IPS-18a (cell line): Measurements from ENCODE around the gene ARFGEF3.

ENCODE experiments used
- H3K27ac ChIP-seq: one replicate; pipeline ENCODE4 v1.5.1; 2013; ENCODE audit warnings: low read length
- H3K27me3 ChIP-seq: one replicate; pipeline ENCODE4 v1.6.1; 2013; ENCODE audit warnings: mild to moderate bottlenecking, low read length; ENCODE audit not compliant: control insufficient read depth, insufficient read depth
- H3K36me3 ChIP-seq: one replicate; pipeline ENCODE4 v1.6.1; 2013; ENCODE audit warnings: low read depth, low read length; ENCODE audit not compliant: control insufficient read depth
- H3K4me1 ChIP-seq: one replicate; pipeline ENCODE4 v1.6.1; 2013; ENCODE audit warnings: low read depth, low read length; ENCODE audit not compliant: control insufficient read depth
- H3K4me3 ChIP-seq: one replicate; pipeline ENCODE4 v1.5.1; 2013; ENCODE audit warnings: low read length
- H3K9ac ChIP-seq: one replicate; pipeline ENCODE4 v1.6.1; 2013; ENCODE audit warnings: mild to moderate bottlenecking, low read length, moderate library complexity
- H3K9me3 ChIP-seq: one replicate; pipeline ENCODE4 v1.6.1; 2013; ENCODE audit warnings: low read depth, low read length; ENCODE audit not compliant: control insufficient read depth

Gene ARFGEF3

GRCh38 chr6:138374230-138374629 is 212.5 kb downstream of the ARFGEF3 start:
- no peaks in the 10 kb centered on the region for H3K27me3 ChIP-seq
- no peak overlapping the region for H3K27ac ChIP-seq
- no peaks in the 10 kb centered on the region for H3K36me3 ChIP-seq
- H3K9ac ChIP-seq: no peak overlapping the region
- peaks cover 10% of the 10 kb centered on the region for H3K4me1 ChIP-seq
- no peaks in the 10 kb centered on the region for H3K9me3 ChIP-seq
- H3K4me3 ChIP-seq: no peak overlapping the region

GRCh38 chr6:138374815-138375214 is 213.1 kb downstream of the ARFGEF3 start:
- Histone ChIP-seq H3K9ac (no peak overlapping the region), H3K27ac (no peak overlapping the region), H3K4me3 (no peak overlapping the region), H3K4me1 (peaks cover 10% of the 10 kb centered on the region), H3K9me3 (no peaks in the 10 kb centered on the region), H3K27me3 (no peaks in the 10 kb centered on the region), H3K36me3 (no peaks in the 10 kb centered on the region)

DNA sequence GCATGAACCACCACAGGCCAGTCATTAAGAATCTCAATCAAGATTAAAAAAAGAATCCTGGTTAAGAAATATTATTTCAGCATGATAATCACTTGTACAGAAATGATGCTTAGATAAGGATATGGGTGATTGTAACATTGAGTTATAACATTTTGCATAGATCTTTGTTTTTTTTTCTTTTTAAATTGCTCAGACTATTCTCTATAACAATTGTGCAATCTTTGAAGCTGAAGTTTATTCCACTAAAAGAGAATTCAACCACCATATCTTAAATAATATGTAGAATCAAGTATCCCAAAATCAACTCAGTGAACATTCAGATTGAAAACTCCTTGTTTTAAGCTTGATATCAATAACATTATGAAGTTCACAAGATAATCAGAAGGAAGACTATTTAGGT is 215.3 kb downstream of the ARFGEF3 start:
- Histone ChIP-seq H3K4me1 (peaks cover 10% of the 10 kb centered on the region), H3K36me3 (no peaks in the 10 kb centered on the region), H3K9me3 (no peaks in the 10 kb centered on the region), H3K4me3 (no peak overlapping the region), H3K27ac (no peak overlapping the region), H3K9ac (no peak overlapping the region), H3K27me3 (no peaks in the 10 kb centered on the region)

- H3K36me3 ChIP-seq: no peaks in the 10 kb centered on the region
- H3K27ac ChIP-seq: no peak within 1 kb of the TSS
- H3K9ac ChIP-seq: no peak within 1 kb of the TSS
- no peaks in the 10 kb centered on the region for H3K27me3 ChIP-seq
- H3K4me3 ChIP-seq: no peak within 1 kb of the TSS
- peaks cover 10% of the 10 kb centered on the region for H3K4me1 ChIP-seq
- H3K9me3 ChIP-seq: no peaks in the 10 kb centered on the region
Observed at GRCh38 chr6:138377844-138378243, 216.1 kb downstream of the ARFGEF3 start, which contains the start of gene SMIM28. TSS of gene SMIM28 (plus strand) at chr6:138377905. CDS start at chr6:138378073, 168 bp downstream.

GRCh38 chr6:138378463-138378862 is 216.7 kb downstream of the ARFGEF3 start:
- Histone ChIP-seq H3K36me3 (no peaks in the 10 kb centered on the region), H3K4me1 (peaks cover 10% of the 10 kb centered on the region), H3K9me3 (no peaks in the 10 kb centered on the region), H3K9ac (no peak overlapping the region), H3K27ac (no peak overlapping the region), H3K4me3 (no peak overlapping the region), H3K27me3 (no peaks in the 10 kb centered on the region)

- H3K4me3 ChIP-seq: no peak overlapping the region
- H3K9ac ChIP-seq: no peak overlapping the region
- no peaks in the 10 kb centered on the region for H3K27me3 ChIP-seq
- H3K9me3 ChIP-seq: no peaks in the 10 kb centered on the region
- H3K4me1 ChIP-seq: peaks cover 10% of the 10 kb centered on the region
- no peak overlapping the region for H3K27ac ChIP-seq
- H3K36me3 ChIP-seq: no peaks in the 10 kb centered on the region
Observed at GRCh38 chr6:138382498-138383265, 220.9 kb downstream of the ARFGEF3 start.

DNA sequence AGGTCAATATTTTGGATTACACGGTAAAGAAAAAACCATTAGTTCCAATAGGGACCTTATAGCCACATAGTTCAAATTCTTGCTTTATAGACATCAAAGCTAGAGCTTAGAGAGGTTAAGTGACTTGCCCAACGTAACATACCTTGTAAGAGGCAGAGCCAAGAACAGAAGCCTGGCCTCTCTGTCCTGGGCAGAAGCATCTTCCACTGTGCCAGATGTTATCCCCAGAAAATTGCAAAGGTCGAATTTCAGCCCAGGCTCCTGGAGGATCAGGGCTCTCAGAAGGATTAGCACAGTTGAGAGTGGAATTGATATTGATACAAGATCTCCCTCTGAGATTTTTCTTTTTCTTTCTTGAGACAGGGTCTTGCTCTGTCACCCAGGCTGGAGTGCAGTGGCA is 222.0 kb downstream of the ARFGEF3 start:
- Histone ChIP-seq H3K27me3 (no peaks in the 10 kb centered on the region), H3K9me3 (no peaks in the 10 kb centered on the region), H3K9ac (no peak overlapping the region), H3K4me3 (no peak overlapping the region), H3K27ac (no peak overlapping the region), H3K36me3 (no peaks in the 10 kb centered on the region), H3K4me1 (peaks cover 9% of the 10 kb centered on the region)

DNA sequence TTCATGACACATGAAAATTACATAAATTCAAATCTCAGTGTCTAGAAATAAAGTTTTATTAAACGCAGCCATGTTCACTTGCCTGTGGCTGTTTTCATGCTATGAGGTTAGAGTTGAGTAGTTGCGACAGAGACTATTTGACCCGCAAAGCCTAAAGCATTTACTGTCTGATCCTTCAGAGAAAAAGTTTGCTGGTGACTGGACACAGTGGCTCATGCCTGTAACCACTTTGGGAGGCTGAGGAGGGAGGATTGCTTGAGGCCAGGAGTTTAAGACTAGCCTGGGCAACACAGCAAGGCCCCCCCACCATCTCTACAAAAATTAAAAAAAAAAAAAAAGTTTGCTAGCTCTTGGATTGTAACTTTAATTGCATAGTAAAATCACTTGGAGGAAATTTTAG is 225.2 kb downstream of the ARFGEF3 start:
- H3K9me3 ChIP-seq: no peaks in the 10 kb centered on the region
- no peaks in the 10 kb centered on the region for H3K27me3 ChIP-seq
- peaks cover 14% of the 10 kb centered on the region for H3K4me1 ChIP-seq
- H3K9ac ChIP-seq: no peak overlapping the region
- H3K27ac ChIP-seq: no peak overlapping the region
- H3K4me3 ChIP-seq: no peak overlapping the region
- no peaks in the 10 kb centered on the region for H3K36me3 ChIP-seq

DNA sequence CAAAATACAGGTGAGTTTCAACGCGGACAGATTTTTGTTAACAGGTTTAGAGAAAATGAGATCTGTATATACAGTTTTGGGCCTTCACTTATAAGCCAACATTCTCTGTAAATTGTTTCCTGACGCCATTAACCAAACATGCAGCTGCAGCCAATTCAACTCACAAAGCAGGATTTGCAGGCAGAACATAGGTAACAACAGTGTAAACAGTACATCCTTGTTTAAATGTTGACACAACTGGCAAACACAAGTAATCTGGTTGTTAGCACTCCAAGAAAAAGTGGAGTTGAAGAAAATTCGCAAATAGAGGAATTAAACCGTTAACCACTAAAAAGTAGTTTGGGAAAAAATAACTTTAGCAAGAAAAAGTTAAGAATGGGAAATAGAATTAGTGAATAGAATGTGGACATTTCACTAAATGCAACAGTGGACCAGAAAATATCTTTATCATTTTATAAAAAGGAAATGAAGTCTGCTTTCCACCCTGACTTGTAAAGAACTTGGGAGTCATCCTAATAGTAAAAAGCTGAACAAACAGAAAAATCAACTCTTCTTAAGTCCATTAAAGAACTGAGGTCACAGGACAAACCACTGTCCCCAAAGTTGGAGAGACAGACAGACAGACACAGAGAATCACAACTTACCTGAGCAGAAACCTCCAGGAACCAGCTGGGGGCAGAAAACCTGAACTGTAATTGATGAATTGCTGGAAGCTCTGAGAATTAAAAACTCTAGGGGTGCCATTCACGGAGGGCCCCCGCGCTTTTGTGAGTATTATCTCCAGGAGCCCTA is 226.0 kb downstream of the ARFGEF3 start:
- Histone ChIP-seq H3K4me1 (peaks cover 14% of the 10 kb centered on the region), H3K9me3 (no peaks in the 10 kb centered on the region), H3K27ac (no peak overlapping the region), H3K9ac (no peak overlapping the region), H3K4me3 (no peak overlapping the region), H3K36me3 (no peaks in the 10 kb centered on the region), H3K27me3 (no peaks in the 10 kb centered on the region)

- Histone ChIP-seq H3K4me1 (peaks cover 14% of the 10 kb centered on the region), H3K4me3 (no peak overlapping the region), H3K27me3 (no peaks in the 10 kb centered on the region), H3K9ac (no peak overlapping the region), H3K9me3 (no peaks in the 10 kb centered on the region), H3K36me3 (no peaks in the 10 kb centered on the region), H3K27ac (no peak overlapping the region)
Observed at GRCh38 chr6:138389551-138389950, 227.8 kb downstream of the ARFGEF3 start.
